ENCODE data around the gene NEK10.

DNA sequence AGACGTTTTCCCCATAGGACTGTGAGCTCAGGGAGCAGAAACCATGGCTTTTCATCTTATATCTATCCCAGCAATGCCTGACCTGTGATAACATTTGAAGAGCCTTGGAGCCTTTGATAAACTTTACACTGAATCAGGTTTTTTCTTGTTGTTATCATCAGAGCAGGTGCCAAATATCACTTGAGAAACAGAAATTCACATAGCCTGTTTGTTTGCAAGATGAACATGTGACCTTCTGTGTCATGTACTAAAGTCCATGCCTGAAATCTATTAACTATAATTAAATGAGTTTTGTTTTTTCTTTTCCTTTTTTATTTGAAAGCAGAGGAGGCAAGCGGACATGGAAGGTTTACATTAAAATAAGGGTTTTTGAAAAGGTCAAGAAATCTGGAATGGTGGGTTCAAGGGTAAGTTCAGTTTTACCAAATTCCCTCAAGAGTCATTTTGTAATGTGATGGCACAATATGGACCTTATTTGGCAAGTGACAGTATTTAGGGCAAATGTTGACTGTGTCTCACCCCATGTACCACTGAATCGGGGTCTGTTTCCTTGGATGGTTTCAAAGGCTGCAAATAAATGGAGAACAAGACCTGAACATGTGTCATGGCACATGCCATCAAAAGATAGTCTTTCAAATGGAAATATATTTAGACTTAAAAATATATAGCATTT, 90.7 kb downstream of the NEK10 start:
- TF ChIP-seq, protein P1, sequence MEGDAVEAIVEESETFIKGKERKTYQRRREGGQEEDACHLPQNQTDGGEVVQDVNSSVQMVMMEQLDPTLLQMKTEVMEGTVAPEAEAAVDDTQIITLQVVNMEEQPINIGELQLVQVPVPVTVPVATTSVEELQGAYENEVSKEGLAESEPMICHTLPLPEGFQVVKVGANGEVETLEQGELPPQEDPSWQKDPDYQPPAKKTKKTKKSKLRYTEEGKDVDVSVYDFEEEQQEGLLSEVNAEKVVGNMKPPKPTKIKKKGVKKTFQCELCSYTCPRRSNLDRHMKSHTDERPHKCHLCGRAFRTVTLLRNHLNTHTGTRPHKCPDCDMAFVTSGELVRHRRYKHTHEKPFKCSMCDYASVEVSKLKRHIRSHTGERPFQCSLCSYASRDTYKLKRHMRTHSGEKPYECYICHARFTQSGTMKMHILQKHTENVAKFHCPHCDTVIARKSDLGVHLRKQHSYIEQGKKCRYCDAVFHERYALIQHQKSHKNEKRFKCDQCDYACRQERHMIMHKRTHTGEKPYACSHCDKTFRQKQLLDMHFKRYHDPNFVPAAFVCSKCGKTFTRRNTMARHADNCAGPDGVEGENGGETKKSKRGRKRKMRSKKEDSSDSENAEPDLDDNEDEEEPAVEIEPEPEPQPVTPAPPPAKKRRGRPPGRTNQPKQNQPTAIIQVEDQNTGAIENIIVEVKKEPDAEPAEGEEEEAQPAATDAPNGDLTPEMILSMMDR (conservative IDR thresholded peaks at IDR 0.05), result no peak
- TF ChIP-seq EZH2 (IDR thresholded peaks at IDR 0.05; ENCODE audit: low read depth), result no peak

All from PC-9 (cell line).